Measurements from ENCODE around the gene RASGRF2.

RASGRF2 gene

DNA sequence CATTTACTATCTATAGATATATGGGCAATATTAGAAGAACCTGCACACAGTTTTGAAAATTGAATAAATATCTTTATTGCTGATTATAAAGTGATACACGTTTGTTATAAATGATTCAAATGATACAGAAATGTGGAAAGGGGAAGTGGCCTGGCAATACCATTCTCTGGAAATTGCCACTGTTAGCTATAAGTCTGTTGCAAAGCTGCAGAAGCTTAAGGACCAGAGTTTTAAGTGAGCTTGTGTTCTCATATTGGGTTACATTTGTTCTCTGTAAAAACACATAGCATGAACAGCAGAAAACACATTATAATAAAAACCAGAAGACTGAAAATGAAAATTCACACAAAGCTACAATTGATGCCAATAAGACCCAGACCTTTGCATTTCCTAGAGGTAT is 59.6 kb downstream of the RASGRF2 start:
- DNase-seq (ENCODE audit: extremely low spot score), result no peak
- ChIA-PET CTCF (no interaction called here), POLR2A (no interaction called here)
- TF ChIP-seq NFRKB (IDR thresholded peaks at IDR 0.05) (no peak), SP1 (IDR thresholded peaks at IDR 0.05) (no peak), ELF4 (IDR thresholded peaks at IDR 0.05) (no peak), CTBP1 (IDR thresholded peaks at IDR 0.05; ENCODE audit: borderline replicate concordance) (no peak), SUZ12 (IDR thresholded peaks at IDR 0.05) (no peak), L3MBTL2 (conservative IDR thresholded peaks at IDR 0.05) (no peak), ZNF384 (IDR thresholded peaks at IDR 0.05) (no peak), FOXK2 (IDR thresholded peaks at IDR 0.05) (no peak)

DNA sequence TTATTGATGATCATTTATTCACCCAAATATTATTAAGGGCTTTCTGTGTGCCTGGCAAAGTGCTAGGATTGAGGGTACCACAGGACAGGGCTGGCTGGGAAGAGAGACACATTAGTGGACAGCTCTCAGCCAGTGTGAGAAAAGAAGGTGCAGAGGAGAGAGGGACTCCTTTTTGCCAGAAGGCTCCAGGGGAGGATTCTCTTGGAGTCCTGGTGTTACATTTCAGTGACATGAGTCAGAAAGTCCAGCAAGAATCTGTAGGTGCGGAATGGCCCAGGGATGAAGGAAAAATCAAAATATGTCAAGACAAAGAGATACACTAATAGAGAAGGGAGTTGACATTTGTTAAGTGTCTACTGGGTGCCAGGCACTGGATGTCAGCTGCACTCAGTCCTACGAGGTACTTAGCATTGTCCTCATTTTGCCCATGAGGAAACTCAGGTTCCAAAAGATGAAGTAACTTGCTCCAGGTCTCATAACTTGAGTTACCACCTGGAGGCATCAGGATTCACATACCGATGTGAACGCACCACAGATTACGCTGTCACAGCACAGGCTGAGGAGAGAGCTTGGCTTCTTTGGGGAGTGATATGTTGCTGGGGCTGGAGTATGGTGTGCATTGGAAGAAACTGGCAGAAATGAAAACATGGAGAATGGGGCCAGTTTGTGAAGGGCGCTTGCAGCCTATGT is 60.5 kb downstream of the RASGRF2 start:
- ChIA-PET POLR2A (no interaction called here), CTCF (no interaction called here)
- no peak for DNase-seq (ENCODE audit: extremely low spot score)
- TF ChIP-seq BHLHE40 (IDR thresholded peaks at IDR 0.05; ENCODE audit: borderline replicate concordance), result no peak
- TF ChIP-seq CTBP1 (IDR thresholded peaks at IDR 0.05; ENCODE audit: borderline replicate concordance), result no peak
- no peak for TF ChIP-seq LEF1 (IDR thresholded peaks at IDR 0.05; ENCODE audit: borderline replicate concordance)
- no peak for TF ChIP-seq FOXA1 (IDR thresholded peaks at IDR 0.05)
- TF ChIP-seq TARDBP (IDR thresholded peaks at IDR 0.05), result no peak
- no peak for TF ChIP-seq L3MBTL2 (conservative IDR thresholded peaks at IDR 0.05)
- TF ChIP-seq SUZ12 (IDR thresholded peaks at IDR 0.05), result no peak
- TF ChIP-seq NFRKB (IDR thresholded peaks at IDR 0.05), result no peak
- no peak for TF ChIP-seq ELF4 (IDR thresholded peaks at IDR 0.05)
- TF ChIP-seq FOXM1 (IDR thresholded peaks at IDR 0.05; ENCODE audit: borderline replicate concordance), result no peak
- TF ChIP-seq, protein P1, sequence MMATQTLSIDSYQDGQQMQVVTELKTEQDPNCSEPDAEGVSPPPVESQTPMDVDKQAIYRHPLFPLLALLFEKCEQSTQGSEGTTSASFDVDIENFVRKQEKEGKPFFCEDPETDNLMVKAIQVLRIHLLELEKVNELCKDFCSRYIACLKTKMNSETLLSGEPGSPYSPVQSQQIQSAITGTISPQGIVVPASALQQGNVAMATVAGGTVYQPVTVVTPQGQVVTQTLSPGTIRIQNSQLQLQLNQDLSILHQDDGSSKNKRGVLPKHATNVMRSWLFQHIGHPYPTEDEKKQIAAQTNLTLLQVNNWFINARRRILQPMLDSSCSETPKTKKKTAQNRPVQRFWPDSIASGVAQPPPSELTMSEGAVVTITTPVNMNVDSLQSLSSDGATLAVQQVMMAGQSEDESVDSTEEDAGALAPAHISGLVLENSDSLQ (IDR thresholded peaks at IDR 0.05), result no peak
- no peak for TF ChIP-seq SP1 (IDR thresholded peaks at IDR 0.05)
- TF ChIP-seq ZNF384 (IDR thresholded peaks at IDR 0.05), result no peak
- no peak for TF ChIP-seq FOXK2 (IDR thresholded peaks at IDR 0.05)
- TF ChIP-seq HDGF (IDR thresholded peaks at IDR 0.05; ENCODE audit: borderline replicate concordance), result no peak
- TF ChIP-seq ARNT (IDR thresholded peaks at IDR 0.05), result no peak

DNA sequence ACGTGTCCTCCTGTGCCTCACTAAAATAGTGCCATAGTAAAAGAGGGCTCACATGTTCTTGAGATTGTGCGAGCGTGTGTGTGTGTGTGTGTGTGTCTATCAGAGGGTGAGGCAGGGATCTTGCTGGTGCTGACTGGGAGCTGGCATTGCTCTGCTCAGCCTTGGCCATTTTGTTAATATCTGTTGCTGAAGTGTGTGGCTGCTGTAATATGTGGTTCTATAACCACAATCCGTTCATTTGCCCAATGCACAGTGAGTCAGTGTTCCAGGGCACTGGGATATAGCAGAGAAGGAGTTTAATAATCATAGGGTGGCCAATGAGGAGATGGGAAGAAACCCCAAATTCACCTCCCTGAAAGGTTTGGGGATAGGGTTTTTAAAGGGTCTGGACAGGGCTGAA is 61.3 kb downstream of the RASGRF2 start:
- DNase-seq (ENCODE audit: extremely low spot score), result no peak
- TF ChIP-seq, protein P1 (IDR thresholded peaks at IDR 0.05), result no peak
- no peak for TF ChIP-seq LEF1 (IDR thresholded peaks at IDR 0.05; ENCODE audit: borderline replicate concordance)
- no peak for TF ChIP-seq HDGF (IDR thresholded peaks at IDR 0.05; ENCODE audit: borderline replicate concordance)
- TF ChIP-seq L3MBTL2 (conservative IDR thresholded peaks at IDR 0.05), result no peak
- TF ChIP-seq FOXM1 (IDR thresholded peaks at IDR 0.05; ENCODE audit: borderline replicate concordance), result no peak
- no peak for TF ChIP-seq TARDBP (IDR thresholded peaks at IDR 0.05)
- no peak for TF ChIP-seq SUZ12 (IDR thresholded peaks at IDR 0.05)
- no peak for TF ChIP-seq CTBP1 (IDR thresholded peaks at IDR 0.05; ENCODE audit: borderline replicate concordance)
- no peak for TF ChIP-seq FOXA1 (IDR thresholded peaks at IDR 0.05)
- TF ChIP-seq ZNF384 (IDR thresholded peaks at IDR 0.05), result no peak
- TF ChIP-seq ELF4 (IDR thresholded peaks at IDR 0.05), result no peak
- TF ChIP-seq ARNT (IDR thresholded peaks at IDR 0.05), result no peak
- no peak for TF ChIP-seq FOXK2 (IDR thresholded peaks at IDR 0.05)
- CTCF ChIA-PET, result no interaction called here
- POLR2A ChIA-PET, result no interaction called here

DNA sequence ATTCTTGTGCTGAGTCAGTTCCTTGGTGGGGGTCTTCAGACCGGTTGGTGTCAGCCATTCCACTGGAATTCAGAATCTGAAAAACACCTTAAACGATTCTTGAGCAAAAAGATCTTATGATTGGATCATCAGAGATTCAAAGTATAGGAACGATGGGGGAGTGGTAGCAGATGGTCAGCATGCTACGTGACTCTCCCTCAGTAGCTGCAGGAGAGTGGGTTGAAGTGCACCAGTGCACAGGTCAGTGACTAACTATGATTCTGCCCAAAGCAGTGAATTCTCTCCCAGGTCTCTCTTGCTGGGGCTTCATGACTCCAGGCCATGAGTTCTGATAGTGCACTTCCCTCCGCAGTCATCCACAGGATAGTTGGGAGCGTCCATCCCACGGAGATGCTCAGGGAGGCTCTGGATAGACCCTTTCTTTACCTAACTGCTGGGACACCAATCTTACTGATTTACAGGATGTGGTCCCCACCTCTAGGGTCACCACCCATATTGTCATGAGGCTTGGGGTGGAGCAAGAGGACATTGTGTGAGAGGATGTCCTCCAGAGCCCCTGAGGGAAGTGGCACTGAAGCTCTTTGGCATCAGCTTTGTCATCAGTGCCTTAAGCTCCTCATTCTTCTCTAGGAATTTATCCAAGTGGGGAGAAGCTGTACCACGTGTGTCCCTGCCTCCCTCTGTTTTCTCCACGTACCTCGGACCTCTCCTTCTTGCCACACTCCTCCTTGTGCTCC is 62.0 kb downstream of the RASGRF2 start:
- no peak for DNase-seq (ENCODE audit: extremely low spot score)
- ChIA-PET CTCF (no interaction called here), POLR2A (no interaction called here)
- TF ChIP-seq BHLHE40 (IDR thresholded peaks at IDR 0.05; ENCODE audit: borderline replicate concordance), result no peak
- no peak for TF ChIP-seq FOXA1 (IDR thresholded peaks at IDR 0.05)
- no peak for TF ChIP-seq NFRKB (IDR thresholded peaks at IDR 0.05)
- no peak for TF ChIP-seq FOXM1 (IDR thresholded peaks at IDR 0.05; ENCODE audit: borderline replicate concordance)
- no peak for TF ChIP-seq ELF4 (IDR thresholded peaks at IDR 0.05)
- TF ChIP-seq L3MBTL2 (conservative IDR thresholded peaks at IDR 0.05), result no peak
- no peak for TF ChIP-seq SUZ12 (IDR thresholded peaks at IDR 0.05)
- no peak for TF ChIP-seq TARDBP (IDR thresholded peaks at IDR 0.05)
- TF ChIP-seq, protein P1 (IDR thresholded peaks at IDR 0.05), result no peak
- no peak for TF ChIP-seq ARNT (IDR thresholded peaks at IDR 0.05)
- TF ChIP-seq CTBP1 (IDR thresholded peaks at IDR 0.05; ENCODE audit: borderline replicate concordance), result no peak
- TF ChIP-seq HDGF (IDR thresholded peaks at IDR 0.05; ENCODE audit: borderline replicate concordance), result no peak
- TF ChIP-seq FOXK2 (IDR thresholded peaks at IDR 0.05), result no peak
- TF ChIP-seq ZNF384 (IDR thresholded peaks at IDR 0.05), result no peak
- no peak for TF ChIP-seq LEF1 (IDR thresholded peaks at IDR 0.05; ENCODE audit: borderline replicate concordance)
- no peak for TF ChIP-seq SP1 (IDR thresholded peaks at IDR 0.05)

DNA sequence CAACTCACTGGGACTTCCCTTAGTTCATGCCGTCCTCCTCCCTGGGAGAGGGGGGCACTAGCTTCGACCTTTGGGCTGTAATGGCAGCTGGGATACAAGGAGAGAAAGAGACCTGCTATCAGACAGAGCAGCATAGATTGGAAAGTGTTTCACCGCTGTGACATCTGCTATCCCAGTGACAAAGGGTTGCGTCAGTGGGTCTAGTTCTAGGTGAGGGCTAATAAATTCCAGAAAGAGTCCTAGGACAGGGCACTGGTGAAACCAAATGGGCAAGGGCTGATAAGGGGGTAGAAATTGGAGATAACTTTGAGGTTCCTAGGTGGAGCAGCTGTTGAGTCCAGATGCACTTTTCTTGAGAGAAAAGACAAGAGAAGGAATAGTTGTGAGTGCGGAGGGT is 62.5 kb downstream of the RASGRF2 start:
- CTCF ChIA-PET, result no interaction called here
- TF ChIP-seq ZNF384 (IDR thresholded peaks at IDR 0.05), result no peak
- TF ChIP-seq FOXM1 (IDR thresholded peaks at IDR 0.05; ENCODE audit: borderline replicate concordance), result no peak
- POLR2A ChIA-PET, result no interaction called here

More for the DNA sequence above, 62.5 kb downstream of the RASGRF2 start:
- no peak for DNase-seq (ENCODE audit: extremely low spot score)

Data from HEK293T (cell line).